BLaER1 treated with 17β-estradiol and CSF1 and Interleukin-3, amounts not matched to agents 10 nM and 100 nM (cell line): Measurements from ENCODE around the gene AP2A2.

ENCODE experiments used
- H3K27ac ChIP-seq, 11 experiments: shearing (Covaris generic); formaldehyde crosslinking; 2 replicates each; pipeline ENCODE4 v1.8.1; 2022
- H3K27me3 ChIP-seq, 11 experiments: shearing (Covaris generic); formaldehyde crosslinking; 2 replicates each; pipeline ENCODE4 v1.8.1; 2022
- H3K36me3 ChIP-seq, 11 experiments: shearing (Covaris generic); formaldehyde crosslinking; 2 replicates each; pipeline ENCODE4 v1.8.1; 2022
- H3K4me1 ChIP-seq, 10 experiments: shearing (Covaris generic); formaldehyde crosslinking; 2 replicates each; pipeline ENCODE4 v1.8.1; 2022
- H3K4me2 ChIP-seq, 11 experiments: shearing (Covaris generic); formaldehyde crosslinking; 2 replicates each; pipeline ENCODE4 v1.8.1; 2022
- H3K4me3 ChIP-seq, 10 experiments: shearing (Covaris generic); formaldehyde crosslinking; 2 replicates each; pipeline ENCODE4 v1.8.1; 2022
- H3K9ac ChIP-seq, 11 experiments: shearing (Covaris generic); formaldehyde crosslinking; 2 replicates each; pipeline ENCODE4 v1.8.1; 2022
- H3K9me3 ChIP-seq, 11 experiments: shearing (Covaris generic); formaldehyde crosslinking; replicated peaks in 1 of 11; 2 replicates each; pipeline ENCODE4 v1.8.1; 2022
- H4K20me1 ChIP-seq, 11 experiments: shearing (Covaris generic); formaldehyde crosslinking; 2 replicates each; pipeline ENCODE4 v1.8.1; 2022
- Cebpa-rat ChIP-seq, 11 experiments: shearing (Covaris generic); IDR thresholded peaks; 2 replicates each; pipeline ENCODE4 v1.8.1; 2022

The AP2A2 gene

GRCh38 chr11:985406-985805 lies 59.7 kb downstream of the AP2A2 start:
- no peak overlapping the region for H3K27ac ChIP-seq
- peaks cover 0 to 96% (median 17%) of the 10 kb centered on the region in 11 experiments; a peak in 15 of 22 replicates for H4K20me1 ChIP-seq
- no peak overlapping the region for H3K9ac ChIP-seq
- peaks cover 0 to 15% (median 6%) of the 10 kb centered on the region in 10 experiments; a peak in 8 of 20 replicates for H3K4me1 ChIP-seq
- H3K4me3 ChIP-seq: no peak overlapping the region
- H3K9me3 ChIP-seq: no peaks in the 10 kb centered on the region
- H3K4me2 ChIP-seq: no peak overlapping the region
- H3K36me3 ChIP-seq: peaks cover 87 to 100% (median 97%) of the 10 kb centered on the region in 11 experiments
- TF ChIP-seq Cebpa-rat (IDR thresholded peaks at IDR 0.05): no peak
- no peaks in the 10 kb centered on the region for H3K27me3 ChIP-seq

GRCh38 chr11:985848-986247 lies 60.2 kb downstream of the AP2A2 start:
- no peak overlapping the region for H3K27ac ChIP-seq
- peaks cover 0 to 94% (median 13%) of the 10 kb centered on the region in 11 experiments; a peak in 16 of 22 replicates for H4K20me1 ChIP-seq
- peaks cover 85 to 96% (median 93%) of the 10 kb centered on the region in 11 experiments for H3K36me3 ChIP-seq
- no peaks in the 10 kb centered on the region for H3K27me3 ChIP-seq
- H3K9me3 ChIP-seq: no peaks in the 10 kb centered on the region
- H3K4me3 ChIP-seq: no peak overlapping the region
- peaks cover 0 to 11% (median 4%) of the 10 kb centered on the region in 10 experiments; a peak in 8 of 20 replicates for H3K4me1 ChIP-seq
- H3K9ac ChIP-seq: no peak overlapping the region
- no peak for TF ChIP-seq Cebpa-rat (IDR thresholded peaks at IDR 0.05)
- H3K4me2 ChIP-seq: no peak overlapping the region

- H3K9me3 ChIP-seq: no peaks in the 10 kb centered on the region
- H3K9ac ChIP-seq: no peak overlapping the region
- peaks cover 0 to 94% (median 14%) of the 10 kb centered on the region in 11 experiments; a peak in 15 of 22 replicates for H4K20me1 ChIP-seq
- H3K27ac ChIP-seq: no peak overlapping the region
- no peaks in the 10 kb centered on the region for H3K27me3 ChIP-seq
- H3K4me2 ChIP-seq: no peak overlapping the region
- peaks cover 0 to 10% (median under 1%) of the 10 kb centered on the region in 10 experiments; a peak in 7 of 20 replicates for H3K4me1 ChIP-seq
- H3K36me3 ChIP-seq: peaks cover 79 to 95% (median 90%) of the 10 kb centered on the region in 11 experiments
- no peak overlapping the region for H3K4me3 ChIP-seq
- TF ChIP-seq Cebpa-rat (IDR thresholded peaks at IDR 0.05): no peak
These were observed 60.7 kb downstream of the AP2A2 start for GRCh38 chr11:986270-986951.

- H3K27me3 ChIP-seq: no peaks in the 10 kb centered on the region
- TF ChIP-seq Cebpa-rat (IDR thresholded peaks at IDR 0.05): no peak
- no peak overlapping the region for H3K4me3 ChIP-seq
- peaks cover 0 to 94% (median 15%) of the 10 kb centered on the region in 11 experiments; a peak in 15 of 22 replicates for H4K20me1 ChIP-seq
- H3K4me1 ChIP-seq: peaks cover 0 to 5% (median 0%) of the 10 kb centered on the region in 10 experiments; a peak in 2 of 20 replicates
- no peaks in the 10 kb centered on the region for H3K9me3 ChIP-seq
- no peak overlapping the region for H3K4me2 ChIP-seq
- H3K36me3 ChIP-seq: peaks cover 74 to 95% (median 88%) of the 10 kb centered on the region in 11 experiments
- H3K27ac ChIP-seq: no peak overlapping the region
- no peak overlapping the region for H3K9ac ChIP-seq
These were observed 61.3 kb downstream of the AP2A2 start for GRCh38 chr11:986952-987305.

GRCh38 chr11:987671-988070 lies 62.0 kb downstream of the AP2A2 start:
- Histone ChIP-seq H3K9me3 (no peaks in the 10 kb centered on the region), H3K4me1 (peaks cover 0 to 5% (median 0%) of the 10 kb centered on the region in 10 experiments; a peak in 2 of 20 replicates), H4K20me1 (peaks cover 4 to 94% (median 20%) of the 10 kb centered on the region in 11 experiments; a peak in 16 of 22 replicates), H3K27ac (no peak overlapping the region; a peak in 1 of 22 replicates), H3K4me3 (no peak overlapping the region), H3K4me2 (no peak overlapping the region), H3K36me3 (peaks cover 74 to 95% (median 88%) of the 10 kb centered on the region in 11 experiments), H3K9ac (no peak overlapping the region), H3K27me3 (no peaks in the 10 kb centered on the region)
- TF ChIP-seq Cebpa-rat (IDR thresholded peaks at IDR 0.05): no peak

GRCh38 chr11:990101-990500 lies 64.4 kb downstream of the AP2A2 start:
- H4K20me1 ChIP-seq: peaks cover 4 to 97% (median 28%) of the 10 kb centered on the region in 11 experiments; a peak in 16 of 22 replicates
- no peak overlapping the region for H3K4me3 ChIP-seq
- peaks cover 0 to 17% (median 11%) of the 10 kb centered on the region in 10 experiments; a peak in 15 of 20 replicates for H3K4me1 ChIP-seq
- no peak overlapping the region; a peak in 1 of 22 replicates for H3K27ac ChIP-seq
- H3K27me3 ChIP-seq: no peaks in the 10 kb centered on the region
- H3K9ac ChIP-seq: no peak overlapping the region
- H3K36me3 ChIP-seq: peaks cover 79 to 98% (median 88%) of the 10 kb centered on the region in 11 experiments
- H3K9me3 ChIP-seq: no peaks in the 10 kb centered on the region
- H3K4me2 ChIP-seq: no peak overlapping the region
- no peak for TF ChIP-seq Cebpa-rat (IDR thresholded peaks at IDR 0.05)

- no peak overlapping the region for H3K4me2 ChIP-seq
- TF ChIP-seq Cebpa-rat (IDR thresholded peaks at IDR 0.05): no peak
- H3K27ac ChIP-seq: no peak overlapping the region
- no peak overlapping the region for H3K4me3 ChIP-seq
- H3K9me3 ChIP-seq: no peaks in the 10 kb centered on the region
- H4K20me1 ChIP-seq: peaks cover 4 to 97% (median 31%) of the 10 kb centered on the region in 11 experiments; a peak in 18 of 22 replicates
- H3K36me3 ChIP-seq: peaks cover 70 to 96% (median 84%) of the 10 kb centered on the region in 11 experiments
- H3K27me3 ChIP-seq: no peaks in the 10 kb centered on the region
- H3K9ac ChIP-seq: peak overlapping the region in 1 of 11 experiments; percentile 9; a peak in 1 of 22 replicates
- peaks cover 4 to 25% (median 20%) of the 10 kb centered on the region in 10 experiments for H3K4me1 ChIP-seq
These were observed 65.4 kb downstream of the AP2A2 start for GRCh38 chr11:991034-991433.

GRCh38 chr11:991711-992307 lies 66.1 kb downstream of the AP2A2 start:
- Histone ChIP-seq H3K4me2 (no peak overlapping the region), H3K9me3 (no peaks in the 10 kb centered on the region), H3K27ac (no peak overlapping the region; a peak in 1 of 22 replicates), H3K27me3 (no peaks in the 10 kb centered on the region), H3K9ac (no peak overlapping the region), H3K4me3 (no peak overlapping the region), H4K20me1 (peaks cover 4 to 97% (median 38%) of the 10 kb centered on the region in 11 experiments; a peak in 18 of 22 replicates), H3K36me3 (peaks cover 62 to 96% (median 81%) of the 10 kb centered on the region in 11 experiments), H3K4me1 (peaks cover 12 to 33% (median 28%) of the 10 kb centered on the region in 10 experiments)
- TF ChIP-seq Cebpa-rat (IDR thresholded peaks at IDR 0.05): no peak

- peaks cover 18 to 37% (median 34%) of the 10 kb centered on the region in 10 experiments for H3K4me1 ChIP-seq
- H3K27me3 ChIP-seq: no peaks in the 10 kb centered on the region
- peaks cover 54 to 96% (median 74%) of the 10 kb centered on the region in 11 experiments for H3K36me3 ChIP-seq
- H3K4me3 ChIP-seq: no peak overlapping the region
- no peak overlapping the region for H3K9ac ChIP-seq
- H3K9me3 ChIP-seq: no peaks in the 10 kb centered on the region
- peak overlapping the region in 1 of 11 experiments; percentile 4; a peak in 1 of 22 replicates for H3K27ac ChIP-seq
- H3K4me2 ChIP-seq: no peak overlapping the region
- peaks cover 4 to 99% (median 45%) of the 10 kb centered on the region in 11 experiments; a peak in 18 of 22 replicates for H4K20me1 ChIP-seq
- no peak for TF ChIP-seq Cebpa-rat (IDR thresholded peaks at IDR 0.05)
These were observed 66.9 kb downstream of the AP2A2 start for GRCh38 chr11:992577-992976.
